GM12878 (cell line): ENCODE results near the gene SLC50A1. TPM values are rescaled to one million over a fixed set of nuclear protein-coding genes. Genes with fewer than 3 reads are reported as not detected.

ENCODE experiments used
- ASH2L ChIP-seq: fragments of 300-600, 200-600 bp; sonication (generic); IDR thresholded peaks from 2 replicates; pipeline ENCODE4 v1.6.1; 2017; ENCODE audit warnings: low read depth, mild to moderate bottlenecking, borderline replicate concordance
- BACH1 ChIP-seq: fragments of 450-650 bp; IDR thresholded peaks from 2 replicates; pipeline ENCODE4 v1.6.1; 2017; ENCODE audit warnings: mild to moderate bottlenecking, borderline replicate concordance
- IRF3 ChIP-seq: fragments of 450-650 bp; IDR thresholded peaks from 2 replicates; pipeline ENCODE4 v1.6.1; 2014; ENCODE audit warnings: mild to moderate bottlenecking
- MXI1 ChIP-seq: fragments of 150-350 bp; IDR thresholded peaks from 2 replicates; pipeline ENCODE4 v1.6.1; 2011; ENCODE audit warnings: low read depth, mild to moderate bottlenecking, inconsistent platforms, low read length, improper control_type of control experiment
- RCOR1 ChIP-seq: conservative IDR thresholded peaks from 2 replicates; pipeline ENCODE4 v1.6.1; 2012; ENCODE audit warnings: low read depth, low read length, improper control_type of control experiment
- TCF7 ChIP-seq: IDR thresholded peaks from 2 replicates; pipeline ENCODE4 v1.6.1; 2014; ENCODE audit warnings: antibody characterized with exemption, borderline replicate concordance
- YY1 ChIP-seq: IDR thresholded peaks from 2 replicates; pipeline ENCODE4 v1.6.1; 2011; ENCODE audit warnings: low read depth, mild to moderate bottlenecking, low read length
- polyA plus RNA-seq, 11 experiments: library from polyadenylated mRNA; depleted of rRNA in 4 of 11; unstranded in 6 of 11; stranded (reverse) in 5 of 11; fragments of >200 nt; fragmentation: Nextera tagmentation in 4 of 11; fragmentation: Illumina TruSeq in 1 of 11; extraction: Ambion mirVana in 4 of 11; extraction: Trizol in 1 of 11; gene quantifications; 1 replicate in 1 of 11; 2 replicates in 10 of 11; pipeline versions ENCODE4 v1.2.1 to v1.2.3, GENCODE V29; 2011 to 2016; ENCODE audit warnings: inconsistent platforms in 2 of 11, missing spikeins in 2 of 11, low read depth in 1 of 11
- total RNA-seq, 4 experiments: library from RNA; depleted of rRNA in 3 of 4; stranded (reverse); fragments of >200 nt in 3 of 4; fragmentation: Illumina TruSeq in 1 of 4; extraction: Trizol in 1 of 4; gene quantifications; 2 replicates each; pipeline versions ENCODE4 v1.2.1 to v1.2.3, GENCODE V29; 2013 to 2021
- TF ChIP-seq, protein P1 (sequence below): fragments of 450-650 bp; IDR thresholded peaks from 2 replicates; pipeline ENCODE4 v1.6.1; 2017; ENCODE audit warnings: mild to moderate bottlenecking, moderate library complexity

Gene SLC50A1
- total and polyA plus RNA-seq, 10 of the 15 experiments (the other 5 are each of a cell fraction or from before 2014, with no cell fraction given) = 32.5 to 85.6 (median 54.0) TPM

- TF ChIP-seq TCF7 (no peak), ASH2L (no peak), YY1 (no peak), MXI1 (no peak; the same call in 1 of the 2 replicates), BACH1 (0 out of 2 replicates have a peak, but pooled peaks have one; percentile 40), IRF3 (no peak), RCOR1 (no peak)
- TF ChIP-seq, protein P1, sequence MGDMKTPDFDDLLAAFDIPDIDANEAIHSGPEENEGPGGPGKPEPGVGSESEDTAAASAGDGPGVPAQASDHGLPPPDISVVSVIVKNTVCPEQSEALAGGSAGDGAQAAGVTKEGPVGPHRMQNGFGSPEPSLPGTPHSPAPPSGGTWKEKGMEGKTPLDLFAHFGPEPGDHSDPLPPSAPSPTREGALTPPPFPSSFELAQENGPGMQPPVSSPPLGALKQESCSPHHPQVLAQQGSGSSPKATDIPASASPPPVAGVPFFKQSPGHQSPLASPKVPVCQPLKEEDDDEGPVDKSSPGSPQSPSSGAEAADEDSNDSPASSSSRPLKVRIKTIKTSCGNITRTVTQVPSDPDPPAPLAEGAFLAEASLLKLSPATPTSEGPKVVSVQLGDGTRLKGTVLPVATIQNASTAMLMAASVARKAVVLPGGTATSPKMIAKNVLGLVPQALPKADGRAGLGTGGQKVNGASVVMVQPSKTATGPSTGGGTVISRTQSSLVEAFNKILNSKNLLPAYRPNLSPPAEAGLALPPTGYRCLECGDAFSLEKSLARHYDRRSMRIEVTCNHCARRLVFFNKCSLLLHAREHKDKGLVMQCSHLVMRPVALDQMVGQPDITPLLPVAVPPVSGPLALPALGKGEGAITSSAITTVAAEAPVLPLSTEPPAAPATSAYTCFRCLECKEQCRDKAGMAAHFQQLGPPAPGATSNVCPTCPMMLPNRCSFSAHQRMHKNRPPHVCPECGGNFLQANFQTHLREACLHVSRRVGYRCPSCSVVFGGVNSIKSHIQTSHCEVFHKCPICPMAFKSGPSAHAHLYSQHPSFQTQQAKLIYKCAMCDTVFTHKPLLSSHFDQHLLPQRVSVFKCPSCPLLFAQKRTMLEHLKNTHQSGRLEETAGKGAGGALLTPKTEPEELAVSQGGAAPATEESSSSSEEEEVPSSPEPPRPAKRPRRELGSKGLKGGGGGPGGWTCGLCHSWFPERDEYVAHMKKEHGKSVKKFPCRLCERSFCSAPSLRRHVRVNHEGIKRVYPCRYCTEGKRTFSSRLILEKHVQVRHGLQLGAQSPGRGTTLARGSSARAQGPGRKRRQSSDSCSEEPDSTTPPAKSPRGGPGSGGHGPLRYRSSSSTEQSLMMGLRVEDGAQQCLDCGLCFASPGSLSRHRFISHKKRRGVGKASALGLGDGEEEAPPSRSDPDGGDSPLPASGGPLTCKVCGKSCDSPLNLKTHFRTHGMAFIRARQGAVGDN = peak; percentile 75
Measured at GRCh38 chr1:155135415-155136028, at the start of gene SLC50A1 (continued).
